ENCODE results near the gene TIMM10B. TPM values are rescaled to one million over a fixed set of nuclear protein-coding genes. Genes with fewer than 3 reads are reported as not detected.

TIMM10B gene
- total and polyA plus RNA-seq, 9 of the 15 experiments (the other 6 are each of a cell fraction or from before 2014, with no cell fraction given), result 43.2 to 163 (median 57.0) TPM

DNA sequence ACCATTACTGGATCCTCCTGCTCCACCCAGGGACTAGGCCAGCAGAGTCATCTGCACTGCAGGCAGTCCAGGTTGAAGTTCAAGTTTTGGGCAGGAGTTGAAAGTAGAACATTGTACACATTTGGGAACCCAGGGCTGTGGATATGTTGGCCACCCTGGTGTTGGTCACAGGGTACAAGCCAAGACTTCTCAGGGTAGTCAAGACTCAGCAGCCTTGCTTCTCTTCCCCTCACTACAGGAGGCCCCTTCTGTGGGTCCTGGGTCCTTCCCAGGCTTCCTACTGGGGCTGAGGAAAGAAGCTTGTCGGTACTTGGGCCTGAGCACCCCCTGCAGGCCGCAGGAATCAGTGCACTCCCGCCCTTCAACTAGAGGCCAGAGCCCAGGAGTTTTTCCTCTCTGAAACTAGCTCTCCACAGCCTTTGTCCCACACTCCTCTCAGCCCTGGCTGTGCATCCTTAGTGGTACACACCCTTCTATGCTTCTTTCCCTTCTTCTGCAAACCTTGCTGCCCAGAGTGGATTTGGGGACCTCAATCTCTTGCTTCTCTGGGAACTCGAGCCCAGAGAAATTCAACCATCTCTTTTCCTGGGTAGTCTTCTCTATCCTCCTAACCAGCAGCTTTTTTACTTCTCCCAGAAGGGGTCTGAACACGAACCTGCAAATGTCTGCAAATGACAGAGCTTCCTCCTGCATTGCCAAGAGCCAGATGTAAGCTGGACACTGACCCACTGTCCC, 37.9 kb upstream of the TIMM10B start:
- H3K36me3 ChIP-seq (ENCODE audit: control insufficient read depth, insufficient read depth, low read length), result no peaks in the 10 kb centered on the region
- in situ Hi-C loops (cut with MboI) (loop anchor here (5.0 kb wide), 1 partner anchor 66 kb away; no protein-coding TSS in a partner anchor), intact Hi-C loops (cut with micrococcal nuclease) (loop anchor here (1.0 to 5.0 kb wide), 2 partner anchors 64 to 259 kb away; no protein-coding TSS in a partner anchor)
- H3K79me2 ChIP-seq (ENCODE audit: control insufficient read depth, insufficient read depth, low read length), result no peaks in the 10 kb centered on the region
- H3K4me3 ChIP-seq, result no peak overlapping the region
- H3K9me3 ChIP-seq (replicated peaks; ENCODE audit: control insufficient read depth, insufficient read depth, low read depth, low read length), result no peaks in the 10 kb centered on the region
- H2AFZ ChIP-seq (ENCODE audit: low read depth, low read length), result no peak overlapping the region
- ATAC-seq, result peak; percentile 93
- BruUV-seq (replicated peaks), result no TSS peak
- 10% methylated on average over 5 of the region's 5 CpGs for WGBS (ENCODE audit: insufficient coverage, low coverage, missing lambda C conversion rate)
- H3K4me1 ChIP-seq (replicated peaks in 1 of 2; ENCODE audit: control insufficient read depth in 2 of 2, insufficient read depth in 2 of 2, low read length in 2 of 2), result peaks cover 9 to 10% of the 10 kb centered on the region in 2 experiments; a peak in 3 of 5 replicates
- no peaks in the 10 kb centered on the region for H4K20me1 ChIP-seq (replicated peaks; ENCODE audit: control insufficient read depth, insufficient read depth, low read length)
- CTCF ChIA-PET (ENCODE audit: low intra/inter-chr PET ratio), result interaction anchor here (0.6 to 3.5 kb wide), 2 partner anchors 20 to 64 kb away, joined by 3 to 21 read pairs; no protein-coding TSS in a partner anchor
- H3K9me1 ChIP-seq (ENCODE audit: control insufficient read depth, insufficient read depth, low read length), result no peaks in the 10 kb centered on the region
- no peak overlapping the region for H3K27ac ChIP-seq (ENCODE audit: extremely low read depth, low read depth, low read length)
- H3K4me2 ChIP-seq (ENCODE audit: insufficient read depth, low read length), result no peak overlapping the region
- peak; percentile 62 for FAIRE-seq
- DNase-seq (ENCODE audit: extremely low read depth in 1 of 4, low spot score in 3 of 4), result peak; percentile 69 to 77 (median 76)
- no peak overlapping the region for H3K9ac ChIP-seq (ENCODE audit: insufficient read depth in 1 of 2, low read depth in 2 of 2, low read length in 2 of 2)
- H3K27me3 ChIP-seq (ENCODE audit: control insufficient read depth in 2 of 2, insufficient read depth in 2 of 2, low read length in 2 of 2), result 0 out of 5 replicates have a peak, but pooled peaks cover 0 to 2% of the 10 kb centered on the region in 2 experiments
- POLR2A ChIA-PET, result interaction anchor here (0.5 to 1.9 kb wide), 8 partner anchors 12 to 277 kb away, joined by 3 to 11 read pairs (median 4); partner anchors contain the start of gene MRPL17
- TF ChIP-seq HNRNPUL1 (IDR thresholded peaks at IDR 0.05; ENCODE audit: low read length), result no peak
- TF ChIP-seq, protein P1, sequence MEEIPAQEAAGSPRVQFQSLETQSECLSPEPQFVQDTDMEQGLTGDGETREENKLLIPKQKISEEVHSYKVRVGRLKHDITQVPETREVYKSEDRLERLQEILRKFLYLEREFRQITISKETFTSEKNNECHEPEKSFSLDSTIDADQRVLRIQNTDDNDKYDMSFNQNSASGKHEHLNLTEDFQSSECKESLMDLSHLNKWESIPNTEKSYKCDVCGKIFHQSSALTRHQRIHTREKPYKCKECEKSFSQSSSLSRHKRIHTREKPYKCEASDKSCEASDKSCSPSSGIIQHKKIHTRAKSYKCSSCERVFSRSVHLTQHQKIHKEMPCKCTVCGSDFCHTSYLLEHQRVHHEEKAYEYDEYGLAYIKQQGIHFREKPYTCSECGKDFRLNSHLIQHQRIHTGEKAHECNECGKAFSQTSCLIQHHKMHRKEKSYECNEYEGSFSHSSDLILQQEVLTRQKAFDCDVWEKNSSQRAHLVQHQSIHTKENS (CRISPR knock-in tag; IDR thresholded peaks at IDR 0.05), result no peak
- TF ChIP-seq STAG1 (CRISPR knock-in tag; IDR thresholded peaks at IDR 0.05; ENCODE audit: borderline replicate concordance), result peak; percentile 44; the same call in 1 of the 2 replicates
- TF ChIP-seq CBX5 (IDR thresholded peaks at IDR 0.05; ENCODE audit: borderline replicate concordance, low read depth), result no peak
- no peak for TF ChIP-seq TCF7L2 (IDR thresholded peaks at IDR 0.05; ENCODE audit: low read depth, low read length)
- no peak for TF ChIP-seq FOXA3 (CRISPR knock-in tag; conservative IDR thresholded peaks at IDR 0.05 in 1 of 2, IDR thresholded peaks at IDR 0.05 in 1 of 2)
- TF ChIP-seq XRCC3 (IDR thresholded peaks at IDR 0.05), result no peak
- TF ChIP-seq DNMT1 (IDR thresholded peaks at IDR 0.05), result no peak
- no peak for TF ChIP-seq ZNF695 (CRISPR knock-in tag; IDR thresholded peaks at IDR 0.05)
- TF ChIP-seq, protein P2, sequence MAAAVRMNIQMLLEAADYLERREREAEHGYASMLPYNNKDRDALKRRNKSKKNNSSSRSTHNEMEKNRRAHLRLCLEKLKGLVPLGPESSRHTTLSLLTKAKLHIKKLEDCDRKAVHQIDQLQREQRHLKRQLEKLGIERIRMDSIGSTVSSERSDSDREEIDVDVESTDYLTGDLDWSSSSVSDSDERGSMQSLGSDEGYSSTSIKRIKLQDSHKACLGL (CRISPR knock-in tag; IDR thresholded peaks at IDR 0.05; ENCODE audit: borderline replicate concordance, poor library complexity, severe bottlenecking), result no peak
- TF ChIP-seq ZNF445 (CRISPR knock-in tag; IDR thresholded peaks at IDR 0.05; ENCODE audit: low read depth), result no peak
- TF ChIP-seq MCM7 (IDR thresholded peaks at IDR 0.05), result no peak
- no peak for TF ChIP-seq ADNP (tag; IDR thresholded peaks at IDR 0.05)
- TF ChIP-seq, protein P3, sequence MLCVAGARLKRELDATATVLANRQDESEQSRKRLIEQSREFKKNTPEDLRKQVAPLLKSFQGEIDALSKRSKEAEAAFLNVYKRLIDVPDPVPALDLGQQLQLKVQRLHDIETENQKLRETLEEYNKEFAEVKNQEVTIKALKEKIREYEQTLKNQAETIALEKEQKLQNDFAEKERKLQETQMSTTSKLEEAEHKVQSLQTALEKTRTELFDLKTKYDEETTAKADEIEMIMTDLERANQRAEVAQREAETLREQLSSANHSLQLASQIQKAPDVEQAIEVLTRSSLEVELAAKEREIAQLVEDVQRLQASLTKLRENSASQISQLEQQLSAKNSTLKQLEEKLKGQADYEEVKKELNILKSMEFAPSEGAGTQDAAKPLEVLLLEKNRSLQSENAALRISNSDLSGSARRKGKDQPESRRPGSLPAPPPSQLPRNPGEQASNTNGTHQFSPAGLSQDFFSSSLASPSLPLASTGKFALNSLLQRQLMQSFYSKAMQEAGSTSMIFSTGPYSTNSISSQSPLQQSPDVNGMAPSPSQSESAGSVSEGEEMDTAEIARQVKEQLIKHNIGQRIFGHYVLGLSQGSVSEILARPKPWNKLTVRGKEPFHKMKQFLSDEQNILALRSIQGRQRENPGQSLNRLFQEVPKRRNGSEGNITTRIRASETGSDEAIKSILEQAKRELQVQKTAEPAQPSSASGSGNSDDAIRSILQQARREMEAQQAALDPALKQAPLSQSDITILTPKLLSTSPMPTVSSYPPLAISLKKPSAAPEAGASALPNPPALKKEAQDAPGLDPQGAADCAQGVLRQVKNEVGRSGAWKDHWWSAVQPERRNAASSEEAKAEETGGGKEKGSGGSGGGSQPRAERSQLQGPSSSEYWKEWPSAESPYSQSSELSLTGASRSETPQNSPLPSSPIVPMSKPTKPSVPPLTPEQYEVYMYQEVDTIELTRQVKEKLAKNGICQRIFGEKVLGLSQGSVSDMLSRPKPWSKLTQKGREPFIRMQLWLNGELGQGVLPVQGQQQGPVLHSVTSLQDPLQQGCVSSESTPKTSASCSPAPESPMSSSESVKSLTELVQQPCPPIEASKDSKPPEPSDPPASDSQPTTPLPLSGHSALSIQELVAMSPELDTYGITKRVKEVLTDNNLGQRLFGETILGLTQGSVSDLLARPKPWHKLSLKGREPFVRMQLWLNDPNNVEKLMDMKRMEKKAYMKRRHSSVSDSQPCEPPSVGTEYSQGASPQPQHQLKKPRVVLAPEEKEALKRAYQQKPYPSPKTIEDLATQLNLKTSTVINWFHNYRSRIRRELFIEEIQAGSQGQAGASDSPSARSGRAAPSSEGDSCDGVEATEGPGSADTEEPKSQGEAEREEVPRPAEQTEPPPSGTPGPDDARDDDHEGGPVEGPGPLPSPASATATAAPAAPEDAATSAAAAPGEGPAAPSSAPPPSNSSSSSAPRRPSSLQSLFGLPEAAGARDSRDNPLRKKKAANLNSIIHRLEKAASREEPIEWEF (CRISPR knock-in tag; IDR thresholded peaks at IDR 0.05), result no peak
